ENCODE measurements around the gene GALNT12.
A peak's percentile ranks its signal among the peaks of the same experiment; 100 is the strongest.

GALNT12 gene

GRCh38 chr9:98805506-98806272 is 1.8 kb upstream of the GALNT12 start:
- DNase-seq, result no peak

- no peak for DNase-seq
These were observed 955 bp upstream of the GALNT12 start for GRCh38 chr9:98806394-98807035.

- peak; percentile 61 for DNase-seq
These were observed 335 bp downstream of the GALNT12 start for GRCh38 chr9:98807814-98808195.

- DNase-seq, result peak; percentile 28
These were observed 943 bp downstream of the GALNT12 start for GRCh38 chr9:98808411-98808815.

GRCh38 chr9:98808875-98809274 is 1.4 kb downstream of the GALNT12 start:
- DNase-seq, result no peak

GRCh38 chr9:98809311-98810101 is 2.0 kb downstream of the GALNT12 start:
- DNase-seq, result no peak

GRCh38 chr9:98810102-98810842 is 2.8 kb downstream of the GALNT12 start:
- no peak for DNase-seq

- DNase-seq, result no peak
These were observed 3.7 kb downstream of the GALNT12 start for GRCh38 chr9:98811051-98811650.

- DNase-seq, result no peak
These were observed 8.0 kb downstream of the GALNT12 start for GRCh38 chr9:98815391-98815951.

- DNase-seq, result no peak
These were observed 11.3 kb downstream of the GALNT12 start for GRCh38 chr9:98818764-98819163.

GRCh38 chr9:98819231-98819630 is 11.8 kb downstream of the GALNT12 start:
- no peak for DNase-seq

- DNase-seq, result no peak
These were observed 14.4 kb downstream of the GALNT12 start for GRCh38 chr9:98821831-98822230.

GRCh38 chr9:98822661-98823060 is 15.2 kb downstream of the GALNT12 start:
- no peak for DNase-seq

- no peak for DNase-seq
These were observed 16.3 kb downstream of the GALNT12 start for GRCh38 chr9:98823666-98824334.

- no peak for DNase-seq
These were observed 17.9 kb downstream of the GALNT12 start for GRCh38 chr9:98825414-98825813.

- DNase-seq, result no peak
These were observed 19.2 kb downstream of the GALNT12 start for GRCh38 chr9:98826716-98827115.

- DNase-seq, result no peak
These were observed 22.3 kb downstream of the GALNT12 start for GRCh38 chr9:98829766-98830165.

GRCh38 chr9:98830554-98830953 is 23.1 kb downstream of the GALNT12 start:
- no peak for DNase-seq

GRCh38 chr9:98831696-98832095 is 24.2 kb downstream of the GALNT12 start:
- no peak for DNase-seq

- no peak for DNase-seq
These were observed 25.3 kb downstream of the GALNT12 start for GRCh38 chr9:98832768-98833089.

- DNase-seq, result no peak
These were observed 25.9 kb downstream of the GALNT12 start for GRCh38 chr9:98833090-98833956.

All from stimulated activated CD4-positive, alpha-beta T cell treated with anti-CD3 and anti-CD28 coated beads, Interleukin-15, amount 100 ng/mL, for 24 hours (primary cell).